ENCODE results near the gene CDC42EP3.
A peak's percentile ranks its signal among the peaks of the same experiment; 100 is the strongest.

CDC42EP3 gene, protein sequence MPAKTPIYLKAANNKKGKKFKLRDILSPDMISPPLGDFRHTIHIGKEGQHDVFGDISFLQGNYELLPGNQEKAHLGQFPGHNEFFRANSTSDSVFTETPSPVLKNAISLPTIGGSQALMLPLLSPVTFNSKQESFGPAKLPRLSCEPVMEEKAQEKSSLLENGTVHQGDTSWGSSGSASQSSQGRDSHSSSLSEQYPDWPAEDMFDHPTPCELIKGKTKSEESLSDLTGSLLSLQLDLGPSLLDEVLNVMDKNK

DNA sequence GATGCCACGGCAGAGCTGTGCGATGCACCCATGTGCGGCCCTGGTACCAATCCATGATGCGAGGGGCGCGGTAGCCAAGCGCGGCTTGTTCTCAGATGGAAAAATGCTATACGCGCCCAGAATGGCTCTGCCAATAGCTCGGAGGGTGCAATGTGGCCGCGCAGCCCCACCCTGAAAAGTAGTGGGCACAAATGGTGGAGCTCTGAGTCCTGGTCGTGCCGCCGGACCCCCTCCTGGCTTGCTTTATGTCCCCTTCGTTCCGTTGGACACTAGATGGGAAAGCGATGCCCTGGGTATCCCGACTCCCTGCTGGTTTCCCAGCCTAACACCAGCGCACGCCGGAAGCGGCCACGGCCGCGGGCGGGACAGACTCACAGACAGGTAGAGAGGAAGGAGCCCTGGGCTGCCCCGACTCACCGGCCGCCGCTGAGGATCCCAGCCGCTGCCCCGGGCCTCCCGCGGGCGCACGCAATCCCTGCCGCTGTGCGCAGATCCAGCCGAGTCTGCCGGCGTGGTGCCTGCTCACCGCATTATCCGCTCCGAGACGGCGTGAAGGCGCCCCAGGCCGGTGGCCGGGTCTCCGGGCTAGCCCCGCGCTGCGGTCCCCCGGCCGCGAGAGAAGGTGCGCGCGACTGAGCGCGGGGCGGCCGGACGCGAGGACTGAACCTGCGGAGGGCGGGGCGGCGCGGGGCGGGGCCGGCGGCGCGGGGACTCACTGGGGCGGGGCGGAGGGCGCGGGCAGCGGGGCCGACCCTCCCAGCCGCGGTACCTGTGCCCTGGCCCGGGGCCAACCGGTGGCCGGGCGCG is at the start of gene CDC42EP3:
CDC42EP3 (minus strand) TSS at position 634 of the 807 bp plus-strand sequence. CDS start 25,055 bp downstream, outside the sequence.
- H3K36me3 Mint-ChIP-seq = no peaks in the 10 kb centered on the region
- peaks cover 65% of the 10 kb centered on the region for H3K4me1 Mint-ChIP-seq
- peak within 1 kb of the TSS; percentile 94 for H3K27ac Mint-ChIP-seq
- ATAC-seq = peak; percentile 84
- no peaks in the 10 kb centered on the region for H3K27me3 Mint-ChIP-seq
- peak within 1 kb of the TSS; percentile 97 for H3K4me3 Mint-ChIP-seq
- H3K9me3 Mint-ChIP-seq = no peaks in the 10 kb centered on the region

DNA sequence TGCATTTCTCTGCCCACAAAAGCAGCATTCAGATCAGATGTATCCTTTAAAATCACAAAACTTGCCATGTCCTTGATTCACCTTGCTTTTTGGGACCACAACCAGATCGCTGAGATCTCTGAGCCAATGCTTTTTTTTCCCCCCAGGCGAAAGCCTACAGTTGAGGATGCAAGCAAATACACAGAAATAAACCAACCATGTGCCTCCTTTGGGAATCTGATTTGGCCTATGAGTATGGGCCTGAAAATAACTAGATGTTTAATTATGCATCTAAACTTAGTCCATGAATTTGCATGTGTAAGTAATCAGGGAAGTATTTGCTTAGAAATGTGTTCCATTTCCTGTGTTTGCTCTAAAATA is 49.7 kb upstream of the CDC42EP3 start:
- ATAC-seq = no peak
- no peaks in the 10 kb centered on the region for H3K36me3 Mint-ChIP-seq
- H3K27ac Mint-ChIP-seq = no peak overlapping the region
- peaks cover 6% of the 10 kb centered on the region for H3K4me1 Mint-ChIP-seq
- no peaks in the 10 kb centered on the region for H3K9me3 Mint-ChIP-seq
- H3K4me3 Mint-ChIP-seq = no peak overlapping the region
- no peaks in the 10 kb centered on the region for H3K27me3 Mint-ChIP-seq

DNA sequence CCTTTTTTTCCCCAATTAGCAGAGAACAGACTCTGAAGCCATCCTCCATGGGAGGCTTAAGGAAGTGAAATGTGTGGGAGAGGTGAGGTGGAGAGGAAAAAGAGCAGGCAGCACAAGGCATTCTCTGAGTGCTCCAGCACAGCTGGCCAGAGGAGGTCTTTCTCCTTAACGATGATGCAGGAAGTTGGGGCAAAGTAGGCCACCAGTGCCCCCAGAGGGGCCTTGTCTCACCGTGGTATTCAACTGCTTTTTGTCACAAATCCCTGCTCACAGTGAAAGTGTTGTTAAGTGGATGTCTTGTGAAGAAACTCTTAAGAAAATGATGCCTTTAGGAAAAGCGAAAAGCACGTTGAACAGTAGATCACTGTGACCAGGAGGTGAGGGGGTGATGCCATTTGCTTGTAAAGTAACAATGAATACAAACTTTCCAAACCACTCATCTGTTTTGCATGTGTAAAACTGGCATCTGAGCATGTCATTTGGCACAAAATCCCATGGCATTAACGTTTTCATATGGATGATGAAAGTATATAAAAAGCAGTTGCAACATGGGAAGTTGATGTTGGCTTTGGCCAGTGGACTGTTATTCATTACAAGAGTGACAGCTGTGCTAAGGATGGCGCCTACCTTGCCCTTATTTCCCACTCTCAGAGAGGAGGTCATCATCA is 49.2 kb upstream of the CDC42EP3 start:
- no peak for ATAC-seq
- H3K4me3 Mint-ChIP-seq = no peak overlapping the region

DNA sequence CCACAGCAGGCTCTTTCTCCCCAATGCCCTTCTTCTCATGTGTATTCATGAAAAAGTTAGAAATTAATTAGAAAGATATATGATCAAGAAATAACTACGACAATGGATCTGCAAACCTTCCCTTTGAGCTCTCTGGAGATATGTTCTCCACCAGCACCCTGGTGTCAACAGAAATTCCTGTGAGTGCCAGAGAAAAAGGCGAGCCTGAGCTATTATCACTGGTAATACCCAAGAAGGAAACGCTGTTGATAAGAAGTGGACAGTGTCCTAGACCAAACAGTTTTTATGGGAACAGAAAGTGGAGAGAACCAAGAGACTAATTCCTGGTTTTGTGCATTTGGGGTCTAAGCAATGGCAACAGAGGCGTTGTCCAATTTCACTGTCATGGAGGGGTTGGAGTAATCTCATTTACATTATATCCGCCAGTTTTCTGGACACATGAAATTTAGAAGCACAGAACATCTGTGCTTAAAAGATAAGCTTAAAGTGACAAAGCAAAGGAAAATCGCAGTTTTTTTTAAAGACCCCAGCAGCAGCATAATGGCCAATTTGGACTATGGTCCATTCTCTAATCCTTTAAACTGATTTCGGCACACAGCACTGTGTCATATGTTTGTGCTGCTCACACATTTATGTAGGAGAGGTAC is 47.2 kb upstream of the CDC42EP3 start:
- Mint-ChIP-seq H3K36me3 (no peaks in the 10 kb centered on the region), H3K4me3 (no peak overlapping the region), H3K9me3 (peaks cover 7% of the 10 kb centered on the region), H3K27me3 (no peaks in the 10 kb centered on the region), H3K4me1 (peaks cover 6% of the 10 kb centered on the region), H3K27ac (no peak overlapping the region)
- no peak for ATAC-seq

More for the DNA sequence above, 49.2 kb upstream of the CDC42EP3 start:
- H3K27ac Mint-ChIP-seq = no peak overlapping the region
- H3K36me3 Mint-ChIP-seq = no peaks in the 10 kb centered on the region
- H3K27me3 Mint-ChIP-seq = no peaks in the 10 kb centered on the region
- H3K9me3 Mint-ChIP-seq = peaks cover 2% of the 10 kb centered on the region
- H3K4me1 Mint-ChIP-seq = peaks cover 6% of the 10 kb centered on the region

DNA sequence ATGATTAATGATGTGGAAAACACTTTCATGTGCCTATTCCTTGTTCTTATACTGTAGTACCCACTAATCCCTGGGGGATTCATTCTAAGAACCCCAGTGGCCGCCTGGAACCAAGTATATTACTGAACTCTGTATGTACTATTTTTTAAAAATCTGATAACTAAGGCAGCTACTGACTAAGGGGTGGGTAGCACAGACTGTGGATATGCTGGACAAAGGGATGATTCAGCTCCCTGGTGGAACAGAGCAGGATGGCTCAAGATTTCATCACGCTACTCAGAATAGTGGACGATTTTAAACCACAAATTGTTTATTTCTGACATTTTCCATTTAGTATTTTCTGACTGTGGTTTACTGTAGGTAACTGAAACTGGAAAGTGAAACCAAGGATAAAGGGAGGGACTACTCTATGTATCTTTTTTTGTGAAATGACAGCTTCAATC is 41.8 kb upstream of the CDC42EP3 start:
- no peak overlapping the region for H3K4me3 Mint-ChIP-seq
- H3K9me3 Mint-ChIP-seq = peaks cover 7% of the 10 kb centered on the region
- H3K27ac Mint-ChIP-seq = no peak overlapping the region
- no peaks in the 10 kb centered on the region for H3K27me3 Mint-ChIP-seq
- peaks cover 25% of the 10 kb centered on the region for H3K4me1 Mint-ChIP-seq
- peak; percentile 72 for ATAC-seq
- no peaks in the 10 kb centered on the region for H3K36me3 Mint-ChIP-seq

DNA sequence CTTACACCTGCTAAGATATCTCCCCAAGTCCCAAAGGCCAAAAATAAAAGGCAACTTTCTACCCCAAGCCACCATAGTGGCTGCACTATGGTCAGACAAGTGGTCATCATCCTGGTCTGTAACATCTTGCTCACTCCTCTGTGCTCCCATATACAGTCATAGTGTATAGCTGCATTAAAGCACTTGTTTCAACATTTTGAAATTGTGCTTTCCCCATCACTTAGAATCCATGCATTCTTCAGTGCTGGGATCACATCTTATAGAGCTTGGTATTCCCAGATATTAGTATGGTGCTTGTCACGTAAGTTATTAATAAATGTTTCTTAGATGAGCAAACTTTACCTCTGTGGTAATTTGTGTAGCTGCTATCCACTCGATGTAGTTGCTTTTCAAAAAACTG is 40.4 kb upstream of the CDC42EP3 start:
- no peak for ATAC-seq
- H3K9me3 Mint-ChIP-seq = peaks cover 7% of the 10 kb centered on the region
- H3K4me1 Mint-ChIP-seq = peaks cover 39% of the 10 kb centered on the region
- no peaks in the 10 kb centered on the region for H3K36me3 Mint-ChIP-seq
- no peak overlapping the region for H3K4me3 Mint-ChIP-seq
- no peaks in the 10 kb centered on the region for H3K27me3 Mint-ChIP-seq
- H3K27ac Mint-ChIP-seq = no peak overlapping the region

DNA sequence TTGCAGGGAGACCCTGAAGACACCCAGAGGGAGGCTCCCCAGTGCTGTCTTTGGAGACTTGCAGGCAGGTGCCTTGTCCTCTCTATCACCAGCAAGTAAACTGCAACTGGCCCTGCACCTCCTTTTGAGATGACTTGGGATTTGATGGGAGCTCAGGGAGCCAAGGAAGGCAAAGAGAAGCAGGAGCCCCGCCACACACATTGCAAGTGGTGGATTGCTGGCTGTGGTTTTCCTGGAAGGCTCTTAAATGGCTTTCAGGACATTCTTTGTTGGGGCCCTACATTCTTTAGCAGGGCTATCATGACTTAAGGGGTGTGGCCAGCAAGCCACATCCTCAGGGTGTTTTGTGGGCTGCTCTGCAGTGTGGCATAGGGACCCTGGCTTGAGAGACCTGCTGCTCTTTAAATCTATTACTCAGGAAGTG is 39.9 kb upstream of the CDC42EP3 start:
- H3K4me3 Mint-ChIP-seq = no peak overlapping the region
- H3K27me3 Mint-ChIP-seq = no peaks in the 10 kb centered on the region
- H3K36me3 Mint-ChIP-seq = no peaks in the 10 kb centered on the region
- no peak overlapping the region for H3K27ac Mint-ChIP-seq
- peaks cover 7% of the 10 kb centered on the region for H3K9me3 Mint-ChIP-seq
- ATAC-seq = peak; percentile 55
- H3K4me1 Mint-ChIP-seq = peaks cover 41% of the 10 kb centered on the region

DNA sequence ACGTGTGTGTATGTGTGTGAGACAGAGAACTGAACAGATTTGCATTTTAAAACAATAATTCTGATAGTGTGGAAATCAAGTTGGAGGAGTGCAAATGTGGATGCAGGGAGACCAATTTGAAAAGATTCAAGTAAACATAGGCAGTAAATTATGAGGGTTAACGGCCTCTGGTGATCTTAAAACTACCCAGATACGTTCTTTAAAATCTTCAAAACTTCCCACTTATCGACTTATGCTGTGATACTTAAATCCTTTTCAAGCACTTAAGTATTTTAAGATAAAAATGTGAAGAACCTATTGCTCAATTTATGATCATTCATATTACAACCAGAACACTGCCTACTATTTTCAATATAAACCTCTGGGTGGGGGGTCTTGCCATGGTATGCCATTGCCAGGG is 37.7 kb upstream of the CDC42EP3 start:
- Mint-ChIP-seq H3K27me3 (no peaks in the 10 kb centered on the region), H3K9me3 (no peaks in the 10 kb centered on the region)

DNA sequence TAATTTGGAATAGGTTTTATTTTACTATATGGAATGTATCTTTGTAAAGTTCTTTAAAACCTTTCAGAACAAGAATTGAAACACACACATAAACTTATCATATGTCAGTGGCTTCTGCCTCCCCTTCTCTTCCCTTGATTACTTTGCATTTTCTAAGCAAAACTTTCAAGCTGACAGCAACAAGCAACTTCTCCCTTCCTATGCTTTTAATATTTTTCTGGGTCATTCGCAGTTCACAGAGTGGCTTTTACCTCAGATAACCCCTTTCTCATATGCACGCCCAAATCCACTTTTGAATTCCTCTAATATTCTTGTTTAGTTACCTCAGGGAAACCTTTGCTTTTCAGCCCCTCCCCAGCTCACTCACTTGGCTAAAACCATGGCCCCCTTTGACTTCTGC is 36.7 kb upstream of the CDC42EP3 start:
- H3K4me1 Mint-ChIP-seq = peaks cover 36% of the 10 kb centered on the region
- no peaks in the 10 kb centered on the region for H3K36me3 Mint-ChIP-seq
- H3K9me3 Mint-ChIP-seq = no peaks in the 10 kb centered on the region
- no peak for ATAC-seq
- H3K4me3 Mint-ChIP-seq = no peak overlapping the region
- peak overlapping the region; percentile 3 for H3K27ac Mint-ChIP-seq
- H3K27me3 Mint-ChIP-seq = no peaks in the 10 kb centered on the region

More for the DNA sequence above, 37.7 kb upstream of the CDC42EP3 start:
- Mint-ChIP-seq H3K4me3 (no peak overlapping the region), H3K4me1 (peaks cover 41% of the 10 kb centered on the region), H3K36me3 (no peaks in the 10 kb centered on the region), H3K27ac (no peak overlapping the region)
- ATAC-seq = no peak

DNA sequence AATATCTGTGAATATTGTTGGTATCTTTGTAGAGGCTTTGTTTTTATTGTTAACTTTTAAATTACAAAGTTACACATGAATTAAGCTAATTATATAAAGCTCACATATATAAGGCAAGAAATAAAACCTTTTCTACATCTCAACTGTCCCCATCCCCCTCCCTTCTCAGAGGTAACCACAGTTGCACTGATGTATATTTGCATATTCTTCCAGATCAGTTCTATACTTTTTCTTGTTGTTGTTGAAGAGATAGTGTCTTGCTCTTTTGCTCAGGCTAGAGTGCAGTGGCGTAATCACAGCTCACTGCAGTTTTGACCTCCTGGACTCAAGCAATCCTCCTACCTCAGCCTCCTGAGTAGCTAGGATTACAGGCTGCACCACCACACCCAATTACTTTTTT is 36.0 kb upstream of the CDC42EP3 start:
- H3K27ac Mint-ChIP-seq = peak overlapping the region; percentile 3
- no peak for ATAC-seq
- H3K4me1 Mint-ChIP-seq = peaks cover 34% of the 10 kb centered on the region
- H3K4me3 Mint-ChIP-seq = no peak overlapping the region
- no peaks in the 10 kb centered on the region for H3K9me3 Mint-ChIP-seq
- H3K27me3 Mint-ChIP-seq = no peaks in the 10 kb centered on the region
- H3K36me3 Mint-ChIP-seq = no peaks in the 10 kb centered on the region

DNA sequence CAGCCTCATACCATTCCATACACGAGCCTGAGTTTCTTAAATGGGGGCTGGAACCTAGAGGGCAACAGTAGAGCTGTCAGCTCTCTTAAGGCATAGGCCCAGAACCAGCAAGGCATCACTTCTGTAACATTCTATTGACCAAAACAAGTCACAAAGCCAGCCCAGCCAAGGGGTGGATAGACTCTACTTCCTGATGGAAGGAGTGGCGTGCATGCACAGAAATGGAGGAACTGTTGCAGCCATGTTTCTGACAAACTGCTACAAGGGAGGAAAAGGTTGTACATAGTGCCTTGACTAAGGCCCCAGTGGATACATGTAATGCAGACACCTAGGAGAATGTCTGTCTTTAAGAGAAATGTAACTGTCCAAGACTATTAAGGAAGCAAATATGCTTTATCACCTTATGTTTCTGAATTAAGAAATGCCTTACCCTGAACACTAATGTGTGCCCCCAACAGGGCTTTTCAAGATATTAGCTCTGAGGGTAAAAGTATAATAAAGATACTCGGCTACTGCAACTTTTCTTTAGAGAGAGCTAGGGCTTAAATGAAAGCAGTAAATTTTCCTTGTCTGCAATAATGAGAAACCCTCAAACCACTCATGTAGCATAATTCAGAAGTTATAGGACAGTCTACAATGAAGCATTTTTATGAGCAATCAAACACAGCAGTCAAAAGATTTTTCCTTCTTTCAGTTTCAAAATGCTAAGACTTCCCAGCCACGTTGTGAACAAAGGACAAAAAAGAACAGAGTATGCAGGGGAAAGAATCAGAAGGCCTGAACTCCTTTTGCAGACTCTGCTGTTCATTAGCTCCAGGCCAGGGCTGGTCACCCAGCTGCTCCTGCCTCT is 35.1 kb upstream of the CDC42EP3 start:
- H3K4me1 Mint-ChIP-seq = peaks cover 31% of the 10 kb centered on the region
- no peaks in the 10 kb centered on the region for H3K36me3 Mint-ChIP-seq
- ATAC-seq = no peak
- H3K27ac Mint-ChIP-seq = peak overlapping the region; percentile 3
- H3K9me3 Mint-ChIP-seq = no peaks in the 10 kb centered on the region
- no peaks in the 10 kb centered on the region for H3K27me3 Mint-ChIP-seq
- no peak overlapping the region for H3K4me3 Mint-ChIP-seq

DNA sequence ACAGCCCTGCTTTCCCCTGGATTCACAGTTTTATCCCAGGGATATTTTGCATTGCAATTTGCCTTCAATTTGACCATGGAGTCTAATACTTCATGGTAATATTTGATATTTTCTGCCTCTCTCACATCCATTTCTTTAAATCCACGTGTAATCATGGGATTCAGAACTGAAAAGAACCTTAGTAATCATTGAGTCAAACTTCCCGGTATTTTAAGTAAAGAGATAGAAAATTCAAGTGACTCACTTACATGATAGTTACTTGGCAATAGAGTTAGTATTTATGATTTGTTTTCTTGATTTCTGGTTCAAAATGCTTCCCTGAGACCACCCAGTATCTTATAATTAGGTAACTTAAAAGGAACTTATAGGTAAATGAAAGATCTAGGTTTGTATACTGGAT is 33.7 kb upstream of the CDC42EP3 start:
- peaks cover 21% of the 10 kb centered on the region for H3K4me1 Mint-ChIP-seq
- H3K9me3 Mint-ChIP-seq = no peaks in the 10 kb centered on the region
- H3K4me3 Mint-ChIP-seq = no peak overlapping the region
- no peaks in the 10 kb centered on the region for H3K27me3 Mint-ChIP-seq
- no peak overlapping the region for H3K27ac Mint-ChIP-seq
- no peak for ATAC-seq
- no peaks in the 10 kb centered on the region for H3K36me3 Mint-ChIP-seq

DNA sequence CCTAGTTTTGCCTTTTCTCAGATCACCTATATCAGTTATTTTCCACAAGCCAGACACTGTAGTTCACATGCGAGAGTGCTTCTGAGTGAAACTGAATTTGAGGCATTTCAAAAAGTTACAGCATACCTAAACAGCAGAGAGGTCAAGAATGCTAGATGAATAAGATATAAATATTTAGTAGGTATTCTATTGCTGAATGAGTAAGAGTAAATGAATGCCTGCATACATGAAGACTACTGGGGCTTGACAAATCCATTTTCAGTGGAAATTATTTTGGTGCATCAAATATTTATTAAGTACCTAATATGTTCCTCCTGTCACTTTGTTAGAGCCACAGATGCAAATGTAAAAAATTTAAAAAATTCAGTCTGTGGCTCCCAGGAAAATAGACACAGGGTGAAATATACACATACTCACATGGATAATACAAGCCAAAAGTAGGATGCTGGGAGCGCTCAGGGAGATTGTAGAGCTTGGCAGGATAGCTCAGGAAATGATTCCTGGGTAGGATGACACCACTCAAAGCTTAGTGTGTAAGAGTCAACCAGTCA is 27.6 kb upstream of the CDC42EP3 start:
- Mint-ChIP-seq H3K36me3 (no peaks in the 10 kb centered on the region), H3K27me3 (no peaks in the 10 kb centered on the region), H3K27ac (no peak overlapping the region), H3K4me3 (no peak overlapping the region), H3K9me3 (no peaks in the 10 kb centered on the region), H3K4me1 (no peaks in the 10 kb centered on the region)
- ATAC-seq = no peak

DNA sequence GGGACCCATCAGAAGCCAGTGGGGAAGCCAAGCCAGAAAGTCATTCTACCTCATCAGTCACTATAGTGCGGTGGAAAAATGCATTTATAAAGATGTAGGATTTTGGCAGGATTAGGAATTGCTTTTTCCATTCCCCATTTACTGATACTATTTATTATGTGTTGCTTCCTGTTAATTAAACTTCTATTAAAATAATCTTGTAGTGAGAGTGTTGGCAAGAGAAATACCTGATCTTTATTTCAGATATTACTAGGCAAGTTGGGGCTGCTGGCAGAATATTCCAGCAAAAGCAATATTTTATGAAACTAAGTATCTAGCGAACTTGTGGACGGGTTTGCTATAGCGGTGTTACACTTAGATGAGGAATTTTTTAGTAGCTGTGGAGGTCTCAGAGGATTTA is 23.9 kb upstream of the CDC42EP3 start:
- no peaks in the 10 kb centered on the region for H3K9me3 Mint-ChIP-seq
- H3K4me3 Mint-ChIP-seq = no peak overlapping the region
- H3K36me3 Mint-ChIP-seq = no peaks in the 10 kb centered on the region
- no peaks in the 10 kb centered on the region for H3K27me3 Mint-ChIP-seq
- no peaks in the 10 kb centered on the region for H3K4me1 Mint-ChIP-seq
- H3K27ac Mint-ChIP-seq = no peak overlapping the region
- ATAC-seq = no peak
